RWPE2 (cell line): ENCODE measurements around the gene CLEC4G.

Experiments used
- ATAC-seq: fragments of 200-7000 bp; cut with Tn5 transposase; 3 replicates; pipeline ENCODE4 v1.9.1; 2021; ENCODE audit warnings: low read depth
- DNase-seq: peaks from one replicate; pipeline ENCODE4 v3.0.0-alpha.2; 2020; ENCODE audit warnings: low spot score
- H3K27ac ChIP-seq: fragments of 450-650 bp; 2 replicates; pipeline ENCODE4 v1.5.1; 2017; ENCODE audit warnings: mild to moderate bottlenecking; ENCODE audit not compliant: poor library complexity, severe bottlenecking
- H3K27me3 ChIP-seq: fragments of 250-450 bp; sonication (Bioruptor Pico); 2 replicates; pipeline ENCODE4 v1.5.1; 2021; ENCODE audit warnings: mild to moderate bottlenecking, moderate library complexity; ENCODE audit not compliant: insufficient read depth, poor library complexity, severe bottlenecking
- H3K36me3 ChIP-seq: fragments of 250-450 bp; sonication (Bioruptor Pico); 2 replicates; pipeline ENCODE4 v1.5.1; 2020; ENCODE audit warnings: low read depth, mild to moderate bottlenecking, moderate library complexity
- H3K4me1 ChIP-seq: fragments of 250-450 bp; sonication (Bioruptor Pico); 2 replicates; pipeline ENCODE4 v1.5.1; 2021; ENCODE audit warnings: mild to moderate bottlenecking, moderate library complexity; ENCODE audit not compliant: insufficient read depth, poor library complexity, severe bottlenecking
- H3K4me3 ChIP-seq: fragments of 250-450 bp; sonication (Bioruptor Pico); 2 replicates; pipeline ENCODE4 v1.5.1; 2021; ENCODE audit warnings: mild to moderate bottlenecking, moderate library complexity; ENCODE audit not compliant: severe bottlenecking
- H3K9me3 ChIP-seq: fragments of 250-450 bp; sonication (Bioruptor Pico); 2 replicates; pipeline ENCODE4 v1.5.1; 2021; ENCODE audit warnings: mild to moderate bottlenecking, moderate library complexity; ENCODE audit not compliant: severe bottlenecking
- CTCF ChIP-seq: fragments of 450-650 bp; IDR thresholded peaks from one replicate; pipeline ENCODE4 v1.5.1; 2017; ENCODE audit warnings: mild to moderate bottlenecking, moderate library complexity; ENCODE audit not compliant: poor library complexity, severe bottlenecking

The CLEC4G gene

DNA sequence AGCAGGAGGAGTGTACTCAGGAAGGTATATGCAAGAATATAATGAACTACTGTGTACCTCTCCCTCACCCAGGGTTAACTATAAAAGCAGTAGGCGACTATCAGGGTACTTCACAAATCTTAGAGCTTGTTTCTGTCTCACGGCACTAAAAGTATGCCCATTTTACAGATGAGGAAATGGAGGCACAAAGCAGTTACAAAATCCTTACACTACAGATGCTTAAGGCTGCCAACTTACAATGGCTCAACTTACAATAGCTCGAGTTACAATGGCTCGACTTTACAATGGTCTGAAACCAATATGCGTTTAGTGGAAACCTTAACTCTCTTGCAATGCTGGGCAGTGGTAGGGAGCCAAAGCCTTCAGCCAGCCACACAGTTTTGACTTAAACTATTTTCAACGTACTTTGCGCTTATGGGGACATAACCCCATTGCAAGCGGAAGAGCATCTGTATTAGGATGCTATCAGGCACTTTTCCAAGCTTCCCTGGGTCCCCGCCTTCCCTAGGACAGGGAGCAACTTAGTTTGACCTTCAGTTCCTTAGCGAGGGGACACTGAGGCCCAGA, 34.1 kb downstream of the CLEC4G start:
- ATAC-seq (no peak), DNase-seq (no peak)
- Histone ChIP-seq H3K4me3 (no peak overlapping the region), H3K27me3 (no peaks in the 10 kb centered on the region), H3K27ac (no peak overlapping the region), H3K9me3 (no peaks in the 10 kb centered on the region), H3K4me1 (no peaks in the 10 kb centered on the region), H3K36me3 (no peaks in the 10 kb centered on the region)
- TF ChIP-seq CTCF, result no peak

DNA sequence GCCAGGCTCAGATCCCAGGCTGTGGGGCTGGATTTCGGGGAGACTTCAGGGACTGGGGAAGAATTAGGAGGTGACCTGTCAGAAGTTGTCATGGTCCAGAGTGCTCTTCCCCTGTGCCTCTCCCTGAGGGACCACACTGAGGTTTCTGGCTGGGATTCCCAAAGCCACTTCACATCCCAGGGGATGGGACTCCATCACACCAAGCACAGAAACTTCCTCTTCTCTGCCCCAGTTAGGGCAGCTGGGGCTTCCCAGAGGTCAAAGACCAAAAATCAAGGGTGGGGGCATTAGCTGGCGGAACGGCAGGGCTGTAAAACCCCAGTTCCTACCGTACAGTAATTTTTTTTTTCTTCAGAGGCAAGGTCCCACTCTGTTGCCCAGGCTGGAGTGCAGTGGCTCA, 37.4 kb downstream of the CLEC4G start:
- ATAC-seq, result no peak
- no peaks in the 10 kb centered on the region for H3K4me1 ChIP-seq

GRCh38 chr19:7692417-7693088, 39.4 kb downstream of the CLEC4G start:
- no peaks in the 10 kb centered on the region for H3K4me1 ChIP-seq
- no peak overlapping the region for H3K27ac ChIP-seq
- peaks cover 2% of the 10 kb centered on the region for H3K27me3 ChIP-seq
- TF ChIP-seq CTCF, result no peak
- no peaks in the 10 kb centered on the region for H3K36me3 ChIP-seq
- H3K4me3 ChIP-seq, result no peak overlapping the region
- no peak for DNase-seq
- ATAC-seq, result no peak
- no peaks in the 10 kb centered on the region for H3K9me3 ChIP-seq

More for the DNA sequence above, 37.4 kb downstream of the CLEC4G start:
- Histone ChIP-seq H3K27me3 (no peaks in the 10 kb centered on the region), H3K4me3 (no peak overlapping the region), H3K9me3 (no peaks in the 10 kb centered on the region), H3K36me3 (no peaks in the 10 kb centered on the region), H3K27ac (no peak overlapping the region)
- no peak for TF ChIP-seq CTCF
- DNase-seq, result no peak

DNA sequence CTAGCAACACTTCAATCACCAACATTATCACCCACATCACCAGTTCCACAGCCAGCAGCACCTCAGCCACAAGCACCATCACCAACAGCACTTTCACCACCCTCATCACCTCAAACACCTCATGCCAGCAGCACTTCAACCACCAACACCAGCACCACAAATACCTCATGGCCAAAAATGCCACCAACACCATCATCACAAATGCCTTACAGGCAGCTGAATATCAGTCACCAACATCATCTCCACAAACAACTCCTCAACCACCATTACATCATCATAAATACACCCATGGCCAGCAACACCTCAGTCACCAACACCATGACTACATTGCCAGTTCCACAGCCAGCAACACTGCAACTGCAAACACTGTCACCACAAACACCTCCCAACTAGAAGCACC, 40.4 kb downstream of the CLEC4G start:
- TF ChIP-seq CTCF, result no peak
- DNase-seq (no peak), ATAC-seq (no peak)
- no peaks in the 10 kb centered on the region for H3K36me3 ChIP-seq
- no peak overlapping the region for H3K27ac ChIP-seq
- peaks cover 2% of the 10 kb centered on the region for H3K27me3 ChIP-seq
- H3K4me1 ChIP-seq, result no peaks in the 10 kb centered on the region
- H3K9me3 ChIP-seq, result no peaks in the 10 kb centered on the region
- no peak overlapping the region for H3K4me3 ChIP-seq

DNA sequence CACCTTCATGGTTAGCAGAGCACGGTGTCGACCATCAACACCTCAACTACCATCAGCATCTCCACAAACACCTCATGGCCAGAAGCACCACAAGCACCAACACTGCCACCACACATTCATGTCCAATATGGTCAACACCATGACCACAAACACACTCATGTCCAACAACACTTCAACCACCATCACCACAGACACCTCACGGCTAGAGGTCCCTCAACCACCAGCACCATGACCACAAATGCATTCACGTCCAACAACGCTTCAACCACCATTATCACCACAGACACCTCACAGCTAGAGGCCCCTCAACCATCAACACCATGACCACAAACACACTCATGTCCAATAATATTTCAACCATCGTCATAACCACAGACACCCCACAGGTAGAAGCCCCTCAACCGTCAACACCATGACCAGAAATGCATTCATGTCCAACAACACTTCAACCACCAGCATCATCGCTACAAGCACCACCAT, 41.1 kb downstream of the CLEC4G start:
- H3K36me3 ChIP-seq, result no peaks in the 10 kb centered on the region
- peaks cover 2% of the 10 kb centered on the region for H3K27me3 ChIP-seq
- TF ChIP-seq CTCF, result no peak
- no peak for ATAC-seq
- H3K4me3 ChIP-seq, result no peak overlapping the region
- no peak overlapping the region for H3K27ac ChIP-seq
- DNase-seq, result no peak
- no peaks in the 10 kb centered on the region for H3K9me3 ChIP-seq
- H3K4me1 ChIP-seq, result no peaks in the 10 kb centered on the region
